22Rv1 (cell line): ENCODE measurements around the gene PIP5K1B.

ENCODE experiments used
- ZFX ChIP-seq: fragments of 450-650 bp; IDR thresholded peaks from 2 replicates; pipeline ENCODE4 v1.6.1; 2017; ENCODE audit warnings: antibody characterized with exemption, borderline replicate concordance
- TF ChIP-seq, protein P1 (sequence below): fragments of 450-650 bp; IDR thresholded peaks from 2 replicates; pipeline ENCODE4 v1.5.1; 2017; ENCODE audit warnings: mild to moderate bottlenecking

DNA sequence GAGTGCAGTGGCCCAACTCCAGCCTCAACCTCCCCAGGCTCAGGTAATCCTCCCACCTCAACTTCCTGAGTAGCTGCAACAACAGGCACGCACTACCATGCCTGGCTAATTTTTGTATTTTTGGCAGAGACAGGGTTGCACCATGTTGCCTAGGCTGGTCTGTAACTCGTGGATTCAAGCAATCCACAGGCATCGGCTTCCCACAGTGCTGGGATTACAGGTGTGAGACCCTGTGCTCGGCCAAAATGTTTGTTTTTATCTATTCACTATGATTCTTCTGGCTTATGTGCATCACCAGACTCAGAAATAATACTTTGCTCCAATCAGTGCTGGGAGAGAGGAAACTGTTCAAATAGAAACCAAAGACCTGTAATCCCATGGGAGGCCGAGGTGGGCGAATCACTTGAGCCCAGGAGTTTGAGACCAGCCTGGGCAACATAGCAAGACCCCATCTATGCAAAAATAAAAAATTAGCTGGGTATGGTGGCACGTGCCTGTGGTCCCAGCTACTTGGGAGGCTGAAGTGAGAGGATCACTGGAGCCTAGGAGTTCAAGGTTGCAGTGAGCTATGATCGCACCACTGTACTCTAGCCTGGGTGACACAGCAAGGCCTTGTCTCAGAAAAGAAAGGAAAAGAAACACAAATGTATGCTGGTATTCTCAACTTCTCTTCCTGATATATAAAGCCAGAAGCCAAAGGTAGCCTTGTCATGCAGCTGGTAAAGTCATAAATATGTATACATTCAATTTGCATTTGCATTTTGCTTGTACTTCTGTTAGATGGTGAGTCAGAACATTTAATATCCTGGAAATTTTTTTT, 4.5 kb downstream of the PIP5K1B start:
- TF ChIP-seq, protein P1, sequence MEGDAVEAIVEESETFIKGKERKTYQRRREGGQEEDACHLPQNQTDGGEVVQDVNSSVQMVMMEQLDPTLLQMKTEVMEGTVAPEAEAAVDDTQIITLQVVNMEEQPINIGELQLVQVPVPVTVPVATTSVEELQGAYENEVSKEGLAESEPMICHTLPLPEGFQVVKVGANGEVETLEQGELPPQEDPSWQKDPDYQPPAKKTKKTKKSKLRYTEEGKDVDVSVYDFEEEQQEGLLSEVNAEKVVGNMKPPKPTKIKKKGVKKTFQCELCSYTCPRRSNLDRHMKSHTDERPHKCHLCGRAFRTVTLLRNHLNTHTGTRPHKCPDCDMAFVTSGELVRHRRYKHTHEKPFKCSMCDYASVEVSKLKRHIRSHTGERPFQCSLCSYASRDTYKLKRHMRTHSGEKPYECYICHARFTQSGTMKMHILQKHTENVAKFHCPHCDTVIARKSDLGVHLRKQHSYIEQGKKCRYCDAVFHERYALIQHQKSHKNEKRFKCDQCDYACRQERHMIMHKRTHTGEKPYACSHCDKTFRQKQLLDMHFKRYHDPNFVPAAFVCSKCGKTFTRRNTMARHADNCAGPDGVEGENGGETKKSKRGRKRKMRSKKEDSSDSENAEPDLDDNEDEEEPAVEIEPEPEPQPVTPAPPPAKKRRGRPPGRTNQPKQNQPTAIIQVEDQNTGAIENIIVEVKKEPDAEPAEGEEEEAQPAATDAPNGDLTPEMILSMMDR, result no peak
- TF ChIP-seq ZFX, result no peak
